DOHH2 (cell line): ENCODE measurements around the gene NUCB1.

Experiments used
- H3F3A ChIP-seq: fragments of 200-600 bp; sonication (generic), shearing (Covaris generic); 2 replicates; pipeline ENCODE4 v1.6.0; 2016; ENCODE audit warnings: antibody characterized with exemption, mild to moderate bottlenecking; ENCODE audit not compliant: control insufficient read depth, insufficient read depth
- H3K27ac ChIP-seq: fragments of 200-600 bp; sonication (generic); 2 replicates; pipeline ENCODE4 v1.5.1; 2014; ENCODE audit warnings: low read depth, mild to moderate bottlenecking, low read length, moderate library complexity
- H3K27me3 ChIP-seq: fragments of 200-600 bp; sonication (generic); 2 replicates; pipeline ENCODE4 v1.6.1; 2014; ENCODE audit warnings: mild to moderate bottlenecking, low read length, mixed read lengths; ENCODE audit not compliant: control insufficient read depth
- H3K36me3 ChIP-seq: fragments of 200-600 bp; sonication (generic); 2 replicates; pipeline ENCODE4 v1.6.1; 2014; ENCODE audit warnings: mild to moderate bottlenecking, low read length, moderate library complexity, mixed read lengths; ENCODE audit not compliant: control insufficient read depth
- H3K4me1 ChIP-seq: fragments of 200-600 bp; sonication (generic); 2 replicates; pipeline ENCODE4 v1.6.1; 2014; ENCODE audit warnings: mild to moderate bottlenecking, low read length, mixed read lengths; ENCODE audit not compliant: control insufficient read depth
- H3K4me2 ChIP-seq: fragments of 200-600 bp; sonication (generic); 2 replicates; pipeline ENCODE4 v1.6.0; 2014; ENCODE audit warnings: mild to moderate bottlenecking, low read length, moderate library complexity
- H3K4me3 ChIP-seq: fragments of 200-600 bp; sonication (generic); 2 replicates; pipeline ENCODE4 v1.5.1; 2014; ENCODE audit warnings: mild to moderate bottlenecking, low read length, mixed read lengths
- H3K79me2 ChIP-seq: fragments of 200-600 bp; sonication (generic); 2 replicates; pipeline ENCODE4 v1.6.1; 2014; ENCODE audit warnings: mild to moderate bottlenecking, low read length, mixed read lengths; ENCODE audit not compliant: control insufficient read depth
- H3K9me2 ChIP-seq: fragments of 200-600 bp; sonication (generic); replicated peaks from 2 replicates; pipeline ENCODE4 v1.6.1; 2014; ENCODE audit warnings: mild to moderate bottlenecking, low read length, mixed read lengths; ENCODE audit not compliant: control insufficient read depth
- H3K9me3 ChIP-seq: fragments of 200-600 bp; sonication (generic); 2 replicates; pipeline ENCODE4 v1.6.1; 2014; ENCODE audit warnings: antibody characterized with exemption, low read length, mixed read lengths; ENCODE audit not compliant: control insufficient read depth, insufficient read depth
- H4K20me1 ChIP-seq: fragments of 200-600 bp; sonication (generic); 2 replicates; pipeline ENCODE4 v1.6.0; 2014; ENCODE audit warnings: low read depth, mild to moderate bottlenecking, antibody characterized with exemption, low read length, moderate library complexity; ENCODE audit not compliant: control insufficient read depth, insufficient read depth
- CTCF ChIP-seq: fragments of 200-600 bp; sonication (generic); IDR thresholded peaks from one replicate; pipeline ENCODE4 v1.5.1; 2014; ENCODE audit warnings: antibody characterized with exemption, mild to moderate bottlenecking, low read depth, low read length; ENCODE audit not compliant: poor library complexity, severe bottlenecking
- EZH2phosphoT487 ChIP-seq: fragments of 200-600 bp; sonication (generic); IDR thresholded peaks from 2 replicates; pipeline ENCODE4 v1.6.1; 2017; ENCODE audit warnings: borderline replicate concordance, mild to moderate bottlenecking, antibody characterized with exemption, low read length, moderate library complexity, mixed read lengths

NUCB1 gene

GRCh38 chr19:48928164-48929025 lies 28.3 kb downstream of the NUCB1 start:
- no peak for TF ChIP-seq CTCF
- no peak for TF ChIP-seq EZH2phosphoT487
- H3K27me3 ChIP-seq: peaks cover 3% of the 10 kb centered on the region; the same call in 1 of the 2 replicates
- peaks cover 7% of the 10 kb centered on the region for H3K4me1 ChIP-seq
- no peaks in the 10 kb centered on the region for H3K9me2 ChIP-seq
- no peaks in the 10 kb centered on the region for H3K36me3 ChIP-seq
- H3K9me3 ChIP-seq: no peaks in the 10 kb centered on the region
- H3K27ac ChIP-seq: no peak overlapping the region
- H4K20me1 ChIP-seq: no peaks in the 10 kb centered on the region
- no peaks in the 10 kb centered on the region for H3K79me2 ChIP-seq
- H3F3A ChIP-seq: peaks cover 8% of the 10 kb centered on the region
- no peak overlapping the region for H3K4me3 ChIP-seq
- H3K4me2 ChIP-seq: no peak overlapping the region

GRCh38 chr19:48933382-48933932 lies 33.3 kb downstream of the NUCB1 start, which contains the start of gene DHDH:
TSS of gene DHDH (plus strand) at chr19:48933699. CDS start at chr19:48933722, 23 bp downstream.
- Histone ChIP-seq H3K27ac (no peak within 1 kb of the TSS), H3K4me2 (peak within 1 kb of the TSS; percentile 95), H4K20me1 (no peaks in the 10 kb centered on the region)

GRCh38 chr19:48934837-48935236 lies 34.7 kb downstream of the NUCB1 start:
- H3K4me1 ChIP-seq: peaks cover 15% of the 10 kb centered on the region
- H3K4me3 ChIP-seq: no peak overlapping the region
- no peaks in the 10 kb centered on the region for H3K36me3 ChIP-seq
- H3F3A ChIP-seq: peaks cover 10% of the 10 kb centered on the region
- no peak overlapping the region for H3K27ac ChIP-seq
- H4K20me1 ChIP-seq: no peaks in the 10 kb centered on the region
- no peaks in the 10 kb centered on the region for H3K9me3 ChIP-seq
- H3K4me2 ChIP-seq: no peak overlapping the region
- no peaks in the 10 kb centered on the region for H3K79me2 ChIP-seq
- H3K9me2 ChIP-seq: no peaks in the 10 kb centered on the region
- peaks cover 3% of the 10 kb centered on the region; the same call in 1 of the 2 replicates for H3K27me3 ChIP-seq
- no peak for TF ChIP-seq CTCF
- TF ChIP-seq EZH2phosphoT487: no peak

More at GRCh38 chr19:48933382-48933932, 33.3 kb downstream of the NUCB1 start, which contains the start of gene DHDH:
- no peak for TF ChIP-seq CTCF
- no peak for TF ChIP-seq EZH2phosphoT487
- Histone ChIP-seq H3K27me3 (peaks cover 3% of the 10 kb centered on the region; the same call in 1 of the 2 replicates), H3K9me2 (no peaks in the 10 kb centered on the region), H3F3A (peaks cover 10% of the 10 kb centered on the region), H3K4me1 (peaks cover 15% of the 10 kb centered on the region), H3K79me2 (no peaks in the 10 kb centered on the region), H3K4me3 (peak within 1 kb of the TSS; percentile 79), H3K36me3 (no peaks in the 10 kb centered on the region), H3K9me3 (no peaks in the 10 kb centered on the region)
